Neural progenitor cell (in vitro differentiated cells): ENCODE data around the gene SREBF2. TPM values are rescaled to one million over a fixed set of nuclear protein-coding genes. Genes with fewer than 3 reads are reported as not detected.

Experiments
- DNase-seq: peaks from one replicate; pipeline ENCODE4 v3.0.0-alpha.2; 2016; ENCODE audit warnings: low spot score
- H2AFZ ChIP-seq: fragments of 200-600 bp; sonication (generic); replicated peaks from 2 replicates; pipeline ENCODE4 v1.6.1; 2016; ENCODE audit warnings: antibody characterized with exemption
- H3F3A ChIP-seq: fragments of 200-600 bp; sonication (generic); 2 replicates; pipeline ENCODE4 v1.6.1; 2016; ENCODE audit warnings: antibody characterized with exemption, low read depth
- H3K27ac ChIP-seq: fragments of 200-600 bp; sonication (generic); 2 replicates; pipeline ENCODE4 v1.5.1; 2016; ENCODE audit warnings: mild to moderate bottlenecking
- H3K27me3 ChIP-seq: fragments of 200-600 bp; sonication (generic); 2 replicates; pipeline ENCODE4 v1.6.1; 2016; ENCODE audit warnings: mild to moderate bottlenecking, moderate library complexity
- H3K36me3 ChIP-seq: fragments of 200-600 bp; sonication (generic); 2 replicates; pipeline ENCODE4 v1.5.1; 2016
- H3K4me1 ChIP-seq: fragments of 200-600 bp; sonication (generic); 2 replicates; pipeline ENCODE4 v1.6.1; 2016; ENCODE audit warnings: mixed run types
- H3K4me2 ChIP-seq: fragments of 200-600 bp; sonication (generic); 2 replicates; pipeline ENCODE4 v1.6.1; 2016
- H3K4me3 ChIP-seq: fragments of 200-600 bp; sonication (generic); 2 replicates; pipeline ENCODE4 v1.5.1; 2016
- H3K79me2 ChIP-seq: fragments of 200-600 bp; sonication (generic); 2 replicates; pipeline ENCODE4 v1.6.1; 2016; ENCODE audit warnings: low read depth
- H3K9ac ChIP-seq: fragments of 200-600 bp; sonication (generic); 2 replicates; pipeline ENCODE4 v1.6.1; 2016
- H3K9me3 ChIP-seq: fragments of 200-600 bp; sonication (generic); 2 replicates; pipeline ENCODE4 v1.5.1; 2016; ENCODE audit warnings: low read depth
- H4K20me1 ChIP-seq: fragments of 200-600 bp; sonication (generic); 2 replicates; pipeline ENCODE4 v1.6.1; 2016; ENCODE audit warnings: low read depth
- H3K27ac Mint-ChIP-seq: 3 replicates; pipeline ENCODE4 v1.8.0; 2021; ENCODE audit warnings: mixed read lengths
- H3K27me3 Mint-ChIP-seq: 2 replicates; pipeline ENCODE4 v1.8.0; 2022; ENCODE audit warnings: low read depth, mild to moderate bottlenecking, inconsistent platforms, moderate library complexity, mixed read lengths; ENCODE audit not compliant: insufficient read depth
- H3K36me3 Mint-ChIP-seq: 3 replicates; pipeline ENCODE4 v1.8.0; 2021; ENCODE audit warnings: mixed read lengths
- H3K4me1 Mint-ChIP-seq: 3 replicates; pipeline ENCODE4 v1.8.0; 2021; ENCODE audit warnings: mixed read lengths
- H3K4me3 Mint-ChIP-seq: 3 replicates; pipeline ENCODE4 v1.8.0; 2021; ENCODE audit warnings: mild to moderate bottlenecking, moderate library complexity, mixed read lengths
- H3K9me3 Mint-ChIP-seq: 3 replicates; pipeline ENCODE4 v1.8.0; 2020; ENCODE audit warnings: mixed read lengths
- EZH2 ChIP-seq: fragments of 200-600 bp; sonication (generic); IDR thresholded peaks from 2 replicates; pipeline ENCODE4 v1.6.1; 2017; ENCODE audit warnings: antibody characterized with exemption, mild to moderate bottlenecking, moderate library complexity
- EZH2phosphoT487 ChIP-seq: fragments of 200-600 bp; sonication (generic); IDR thresholded peaks from 2 replicates; pipeline ENCODE4 v1.6.1; 2017; ENCODE audit warnings: antibody characterized with exemption
- total RNA-seq: library from RNA; depleted of rRNA; stranded (reverse); fragments of >200 nt; gene quantifications from 2 replicates; pipeline ENCODE4 v1.2.3, GENCODE V29; 2015; ENCODE audit warnings: low replicate concordance
- TF ChIP-seq, protein P1 (sequence below): fragments of 200-600 bp; sonication (generic); IDR thresholded peaks from 2 replicates; pipeline ENCODE4 v1.5.1; 2017; ENCODE audit warnings: antibody characterized with exemption, mild to moderate bottlenecking

Gene SREBF2
- total RNA-seq, 1 donor from 2014 or later, result 64.0 TPM

DNA sequence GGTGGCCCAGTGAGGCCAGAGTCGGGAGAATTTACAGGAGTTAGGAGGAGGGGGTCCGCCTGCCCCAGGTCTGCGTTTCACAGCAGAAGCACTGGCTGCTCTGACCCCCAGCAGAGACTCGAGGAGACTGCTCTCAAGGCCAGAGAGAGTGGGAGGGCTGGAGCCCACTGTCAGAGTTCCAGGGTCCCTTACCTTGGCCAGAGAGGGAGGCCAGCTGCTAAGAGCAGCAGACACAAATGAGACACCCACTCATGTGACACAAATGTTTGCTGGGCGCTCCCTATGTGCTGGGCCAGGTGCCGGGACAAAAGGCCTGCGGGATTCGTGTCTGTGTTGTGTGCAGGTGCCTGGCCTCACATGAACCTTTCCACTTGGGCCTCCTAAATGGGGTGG is 96.5 kb downstream of the SREBF2 start:
- Histone ChIP-seq H3K27ac (no peak overlapping the region), H2AFZ (no peak overlapping the region), H3K9ac (no peak overlapping the region), H3K4me1 (peaks cover 12% of the 10 kb centered on the region), H3K9me3 (no peaks in the 10 kb centered on the region), H4K20me1 (peaks cover 10% of the 10 kb centered on the region), H3F3A (peaks cover 33% of the 10 kb centered on the region), H3K79me2 (no peaks in the 10 kb centered on the region), H3K36me3 (no peaks in the 10 kb centered on the region), H3K27me3 (peaks cover 41% of the 10 kb centered on the region), H3K4me2 (no peak overlapping the region), H3K4me3 (no peak overlapping the region)
- Mint-ChIP-seq H3K27me3 (peaks cover 14% of the 10 kb centered on the region), H3K9me3 (no peaks in the 10 kb centered on the region), H3K36me3 (peaks cover 5% of the 10 kb centered on the region), H3K27ac (peak overlapping the region; percentile 76), H3K4me3 (peak overlapping the region; percentile 33), H3K4me1 (peaks cover 30% of the 10 kb centered on the region)
- TF ChIP-seq EZH2, result no peak
- TF ChIP-seq EZH2phosphoT487, result no peak
- TF ChIP-seq, protein P1, sequence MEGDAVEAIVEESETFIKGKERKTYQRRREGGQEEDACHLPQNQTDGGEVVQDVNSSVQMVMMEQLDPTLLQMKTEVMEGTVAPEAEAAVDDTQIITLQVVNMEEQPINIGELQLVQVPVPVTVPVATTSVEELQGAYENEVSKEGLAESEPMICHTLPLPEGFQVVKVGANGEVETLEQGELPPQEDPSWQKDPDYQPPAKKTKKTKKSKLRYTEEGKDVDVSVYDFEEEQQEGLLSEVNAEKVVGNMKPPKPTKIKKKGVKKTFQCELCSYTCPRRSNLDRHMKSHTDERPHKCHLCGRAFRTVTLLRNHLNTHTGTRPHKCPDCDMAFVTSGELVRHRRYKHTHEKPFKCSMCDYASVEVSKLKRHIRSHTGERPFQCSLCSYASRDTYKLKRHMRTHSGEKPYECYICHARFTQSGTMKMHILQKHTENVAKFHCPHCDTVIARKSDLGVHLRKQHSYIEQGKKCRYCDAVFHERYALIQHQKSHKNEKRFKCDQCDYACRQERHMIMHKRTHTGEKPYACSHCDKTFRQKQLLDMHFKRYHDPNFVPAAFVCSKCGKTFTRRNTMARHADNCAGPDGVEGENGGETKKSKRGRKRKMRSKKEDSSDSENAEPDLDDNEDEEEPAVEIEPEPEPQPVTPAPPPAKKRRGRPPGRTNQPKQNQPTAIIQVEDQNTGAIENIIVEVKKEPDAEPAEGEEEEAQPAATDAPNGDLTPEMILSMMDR, result no peak
- DNase-seq, result no peak

DNA sequence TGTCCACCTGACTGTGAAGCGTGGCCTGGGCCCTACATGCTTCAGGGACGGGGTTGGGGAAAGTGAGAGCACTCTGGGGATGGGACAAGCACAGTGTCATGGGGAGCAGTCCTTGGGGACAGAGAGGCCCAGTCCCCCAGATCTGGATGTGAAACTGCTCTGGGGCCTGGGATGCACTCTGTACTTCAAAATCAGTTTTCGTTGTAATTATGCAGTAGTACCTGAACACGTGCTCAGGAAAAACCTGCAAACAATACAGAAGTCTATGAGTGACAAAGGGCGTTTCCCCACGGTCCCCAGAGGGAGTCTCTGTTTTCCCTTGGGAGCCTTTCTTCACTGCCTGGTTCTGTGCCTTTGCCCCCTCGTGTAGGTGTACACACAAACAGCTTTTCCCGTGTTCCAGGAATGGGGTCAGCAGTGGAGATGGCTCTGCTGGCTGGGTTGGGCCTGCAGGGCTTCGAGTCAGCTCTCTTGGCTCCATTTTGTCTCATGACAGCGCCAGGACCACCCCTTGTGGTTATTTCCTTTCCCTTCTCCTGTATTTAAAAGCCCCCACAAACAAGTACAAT is 98.9 kb downstream of the SREBF2 start:
- TF ChIP-seq EZH2 (no peak), EZH2phosphoT487 (no peak)
- TF ChIP-seq, protein P1, result no peak
- DNase-seq, result no peak
- no peak overlapping the region for H3K4me3 Mint-ChIP-seq

DNA sequence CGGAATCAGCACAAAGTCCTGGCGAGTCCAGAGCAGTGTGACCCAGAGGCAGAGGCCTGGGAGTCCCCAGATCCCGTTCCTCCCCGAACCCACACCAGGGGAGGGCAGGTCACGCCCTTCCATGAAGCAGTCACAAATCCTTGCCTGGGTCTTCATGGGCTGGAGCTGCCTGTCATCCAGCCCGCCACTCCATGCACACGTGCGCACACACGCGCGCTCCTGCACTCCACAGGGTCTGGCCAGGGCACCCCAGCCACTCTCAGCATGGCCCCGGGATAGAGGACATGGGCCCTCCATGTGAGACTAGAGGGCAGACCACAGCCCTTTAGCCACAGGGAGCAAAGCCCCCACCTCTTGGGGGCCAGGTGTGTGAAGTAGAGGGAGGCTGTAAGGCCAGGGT is 99.4 kb downstream of the SREBF2 start:
- Mint-ChIP-seq H3K4me3 (no peak overlapping the region), H3K4me1 (peaks cover 20% of the 10 kb centered on the region), H3K27ac (peak overlapping the region; percentile 79), H3K27me3 (peaks cover 4% of the 10 kb centered on the region), H3K9me3 (no peaks in the 10 kb centered on the region), H3K36me3 (peaks cover 5% of the 10 kb centered on the region)
- Histone ChIP-seq H3K9me3 (no peaks in the 10 kb centered on the region), H2AFZ (no peak overlapping the region), H4K20me1 (no peaks in the 10 kb centered on the region), H3K27me3 (peaks cover 11% of the 10 kb centered on the region), H3K4me3 (no peak overlapping the region), H3K4me2 (no peak overlapping the region), H3F3A (peaks cover 17% of the 10 kb centered on the region), H3K36me3 (no peaks in the 10 kb centered on the region), H3K27ac (no peak overlapping the region), H3K79me2 (no peaks in the 10 kb centered on the region), H3K4me1 (peaks cover 7% of the 10 kb centered on the region), H3K9ac (no peak overlapping the region)
- TF ChIP-seq, protein P1, result no peak
- TF ChIP-seq EZH2phosphoT487 (no peak), EZH2 (no peak)
- no peak for DNase-seq

More for the DNA sequence above, 98.9 kb downstream of the SREBF2 start:
- Mint-ChIP-seq H3K27ac (peak overlapping the region; percentile 79), H3K27me3 (peaks cover 6% of the 10 kb centered on the region), H3K4me1 (peaks cover 22% of the 10 kb centered on the region), H3K36me3 (peaks cover 5% of the 10 kb centered on the region), H3K9me3 (no peaks in the 10 kb centered on the region)
- no peak overlapping the region for H2AFZ ChIP-seq
- no peak overlapping the region for H3K4me2 ChIP-seq
- H3K27ac ChIP-seq, result no peak overlapping the region
- H3K4me3 ChIP-seq, result no peak overlapping the region
- no peaks in the 10 kb centered on the region for H3K9me3 ChIP-seq
- peaks cover 22% of the 10 kb centered on the region for H3F3A ChIP-seq
- no peaks in the 10 kb centered on the region for H3K36me3 ChIP-seq
- H3K79me2 ChIP-seq, result no peaks in the 10 kb centered on the region
- peaks cover 17% of the 10 kb centered on the region for H3K27me3 ChIP-seq
- H4K20me1 ChIP-seq, result no peaks in the 10 kb centered on the region
- peaks cover 7% of the 10 kb centered on the region for H3K4me1 ChIP-seq
- no peak overlapping the region for H3K9ac ChIP-seq
